ENCODE data around the gene CPNE7. TPM values are rescaled to one million over a fixed set of nuclear protein-coding genes. Genes with fewer than 3 reads are reported as not detected.

CPNE7 gene
- total and polyA plus RNA-seq, 5 donors from 2014 or later: 0.11 to 0.81 (median 0.59) TPM; not detected in 1

DNA sequence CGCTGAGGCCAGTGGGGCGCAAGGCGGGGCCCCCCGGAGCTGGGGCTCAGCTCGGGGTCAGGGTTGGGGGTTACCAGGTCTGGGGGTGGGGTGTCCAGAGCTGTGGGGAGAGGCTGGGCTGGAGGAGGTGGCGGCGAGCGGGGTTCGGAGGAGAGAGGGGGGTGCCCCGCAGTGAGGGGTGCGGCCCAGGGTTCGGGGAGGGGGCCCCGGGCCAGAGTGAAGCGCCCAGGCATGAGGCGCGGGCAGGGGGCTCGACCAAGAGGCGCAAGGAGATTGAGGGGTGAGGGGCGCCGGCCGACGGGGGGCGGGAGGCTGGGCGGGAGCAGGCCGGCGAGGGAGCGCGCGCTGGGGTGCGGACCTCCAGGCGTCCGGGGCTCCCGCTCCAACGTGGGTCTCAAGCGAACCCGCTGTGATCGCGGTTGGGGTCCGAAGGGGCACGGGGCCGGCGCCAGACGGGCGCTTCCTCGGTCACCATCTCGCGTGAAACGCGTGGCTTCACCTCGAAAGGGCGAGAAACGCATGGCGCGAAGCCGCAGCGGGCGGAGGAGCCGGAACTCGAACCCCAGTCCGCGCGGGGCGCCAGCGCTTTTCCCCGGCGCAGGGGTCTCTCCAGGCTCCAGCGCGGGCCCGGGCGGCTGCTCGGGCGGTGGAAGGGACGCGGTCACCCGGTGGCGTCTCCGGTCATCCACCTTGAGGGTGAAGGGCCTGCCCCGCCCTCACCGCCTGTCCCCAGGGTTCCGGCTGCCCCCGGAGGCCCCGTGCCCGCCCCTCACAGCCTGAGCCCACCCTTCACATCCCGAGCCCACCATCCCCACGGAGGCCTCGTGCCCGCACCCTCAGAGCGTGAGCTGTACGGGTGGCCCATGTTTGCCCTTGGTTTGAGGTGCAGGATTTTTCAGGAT, 846 bp downstream of the CPNE7 start:
- DNase-seq (no peak), ATAC-seq (ENCODE audit: low read depth in 2 of 2) (no peak)
- Mint-ChIP-seq H3K27me3 (peaks cover 20% of the 10 kb centered on the region), H3K36me3 (no peaks in the 10 kb centered on the region), H3K9me3 (no peaks in the 10 kb centered on the region), H3K27ac (no peak overlapping the region), H3K4me1 (peaks cover 0 to 9% (median 6%) of the 10 kb centered on the region in 4 donors), H3K4me3 (no peak overlapping the region)
- Histone ChIP-seq H3K27ac (ENCODE audit: insufficient read depth, low read length, poor library complexity, severe bottlenecking) (no peak overlapping the region), H3K36me3 (ENCODE audit: control insufficient read depth, insufficient read depth, low read length) (no peaks in the 10 kb centered on the region), H3K4me1 (ENCODE audit: control insufficient read depth, insufficient read depth, low read length, poor library complexity, severe bottlenecking) (peaks cover 20% of the 10 kb centered on the region), H3K9me3 (ENCODE audit: control insufficient read depth in 2 of 2, low read length in 2 of 2) (no peaks in the 10 kb centered on the region), H3K4me3 (ENCODE audit: low read depth, low read length) (no peak overlapping the region), H3K27me3 (ENCODE audit: control insufficient read depth, insufficient read depth, low read length) (peaks cover 4% of the 10 kb centered on the region)

DNA sequence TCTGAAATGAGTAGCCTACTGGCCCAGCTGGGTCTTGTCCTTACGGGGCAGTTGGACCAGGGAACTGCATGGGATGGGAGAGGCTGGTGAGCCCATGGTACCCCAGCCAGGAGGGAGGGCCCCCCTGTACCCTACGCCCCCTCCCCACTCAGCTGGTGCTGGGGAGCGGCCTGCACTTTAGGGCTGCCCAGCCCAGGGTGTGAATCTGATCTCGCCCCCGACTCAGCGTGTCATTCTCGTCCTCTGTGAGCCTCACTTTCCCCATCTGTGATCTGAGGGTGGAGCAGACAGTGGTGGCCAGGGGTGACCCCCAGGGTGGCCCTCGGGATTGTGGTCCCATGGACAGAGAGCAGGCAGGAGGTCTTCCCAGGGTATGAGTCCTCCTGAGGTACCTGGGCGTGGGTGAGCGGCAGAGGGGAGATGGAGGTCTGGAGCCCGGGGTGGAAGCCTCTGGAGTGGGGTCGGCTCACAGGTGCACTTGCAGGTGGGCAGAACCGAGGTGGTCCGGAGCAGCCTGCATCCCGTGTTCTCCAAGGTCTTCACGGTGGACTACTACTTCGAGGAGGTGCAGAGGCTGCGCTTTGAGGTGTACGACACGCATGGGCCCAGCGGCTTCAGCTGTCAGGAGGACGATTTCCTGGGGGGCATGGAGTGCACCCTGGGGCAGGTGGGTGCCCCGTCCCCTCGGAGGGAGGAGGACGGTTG, 1.6 kb downstream of the CPNE7 start:
- Mint-ChIP-seq H3K4me3 (peak overlapping the region in 1 of 4 donors; percentile 47), H3K4me1 (peaks cover 0 to 7% (median 2%) of the 10 kb centered on the region in 4 donors), H3K36me3 (no peaks in the 10 kb centered on the region), H3K27ac (no peak overlapping the region), H3K27me3 (peaks cover 20% of the 10 kb centered on the region), H3K9me3 (no peaks in the 10 kb centered on the region)
- no peak overlapping the region for H3K4me3 ChIP-seq (ENCODE audit: low read depth, low read length)
- peaks cover 4% of the 10 kb centered on the region for H3K27me3 ChIP-seq (ENCODE audit: control insufficient read depth, insufficient read depth, low read length)
- ATAC-seq (ENCODE audit: low read depth in 2 of 2) (no peak), DNase-seq (no peak)
- no peak overlapping the region for H3K27ac ChIP-seq (ENCODE audit: insufficient read depth, low read length, poor library complexity, severe bottlenecking)
- H3K4me1 ChIP-seq (ENCODE audit: control insufficient read depth, insufficient read depth, low read length, poor library complexity, severe bottlenecking): peaks cover 20% of the 10 kb centered on the region
- H3K9me3 ChIP-seq (ENCODE audit: control insufficient read depth in 2 of 2, low read length in 2 of 2): no peaks in the 10 kb centered on the region
- no peaks in the 10 kb centered on the region for H3K36me3 ChIP-seq (ENCODE audit: control insufficient read depth, insufficient read depth, low read length)

DNA sequence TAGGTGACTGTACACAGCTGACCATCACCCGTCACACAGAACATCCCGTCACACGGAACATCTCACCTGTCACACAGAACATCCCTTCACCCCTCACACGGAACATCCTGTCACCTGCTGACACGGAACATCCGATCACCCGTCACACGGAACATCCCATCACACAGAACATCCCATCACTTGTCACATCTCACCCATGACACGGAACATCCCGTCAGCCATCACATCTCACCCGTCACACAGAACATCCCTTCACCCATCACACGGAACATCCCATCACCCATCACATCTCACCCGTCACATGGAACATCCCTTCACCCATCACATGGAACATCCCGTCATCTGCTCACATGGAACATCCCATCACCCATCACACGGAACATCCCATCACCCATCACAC, 3.8 kb downstream of the CPNE7 start:
- no peak overlapping the region for H3K4me3 Mint-ChIP-seq
- no peaks in the 10 kb centered on the region for H3K9me3 Mint-ChIP-seq
- Histone ChIP-seq H3K36me3 (ENCODE audit: control insufficient read depth, insufficient read depth, low read length) (no peaks in the 10 kb centered on the region), H3K4me1 (ENCODE audit: control insufficient read depth, insufficient read depth, low read length, poor library complexity, severe bottlenecking) (peaks cover 17% of the 10 kb centered on the region), H3K27ac (ENCODE audit: insufficient read depth, low read length, poor library complexity, severe bottlenecking) (no peak overlapping the region), H3K9me3 (ENCODE audit: control insufficient read depth in 2 of 2, low read length in 2 of 2) (no peaks in the 10 kb centered on the region), H3K27me3 (ENCODE audit: control insufficient read depth, insufficient read depth, low read length) (no peaks in the 10 kb centered on the region), H3K4me3 (ENCODE audit: low read depth, low read length) (no peak overlapping the region)
- peaks cover 5% of the 10 kb centered on the region for H3K27me3 Mint-ChIP-seq
- ATAC-seq (ENCODE audit: low read depth in 2 of 2): no peak
- no peaks in the 10 kb centered on the region for H3K36me3 Mint-ChIP-seq
- no peak overlapping the region for H3K27ac Mint-ChIP-seq
- peaks cover 0 to 4% (median 0%) of the 10 kb centered on the region in 4 donors for H3K4me1 Mint-ChIP-seq
- DNase-seq: no peak

DNA sequence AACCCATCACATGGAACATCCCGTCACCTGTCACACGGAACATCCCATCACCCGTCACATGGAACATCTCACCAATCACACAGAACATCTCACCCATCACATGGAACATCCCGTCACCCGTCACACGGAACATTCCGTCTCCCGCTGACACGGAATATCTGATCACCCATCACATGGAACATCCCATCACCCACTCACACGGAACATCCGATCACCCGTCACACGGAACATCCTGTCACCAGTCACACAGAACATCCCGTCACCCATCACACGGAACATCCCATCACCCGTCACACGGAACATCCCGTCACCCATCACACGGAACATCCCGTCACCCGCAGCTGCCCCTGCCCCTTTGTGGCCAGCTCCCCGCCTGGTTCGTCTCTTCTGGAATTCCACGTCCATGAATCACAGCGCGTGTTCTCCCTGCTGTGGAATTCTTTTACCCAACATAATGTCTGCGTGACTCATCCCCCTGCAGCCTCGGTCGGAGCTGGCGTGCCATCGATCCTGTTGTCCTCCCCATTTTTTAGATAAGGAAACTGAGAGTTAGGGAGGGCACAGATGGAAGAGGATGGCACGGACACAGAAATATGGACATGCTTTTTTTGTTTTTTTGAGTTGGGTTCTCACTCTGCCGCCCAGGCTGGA, 5.6 kb downstream of the CPNE7 start:
- Histone ChIP-seq H3K27me3 (ENCODE audit: control insufficient read depth, insufficient read depth, low read length) (no peaks in the 10 kb centered on the region), H3K4me1 (ENCODE audit: control insufficient read depth, insufficient read depth, low read length, poor library complexity, severe bottlenecking) (peaks cover 1% of the 10 kb centered on the region), H3K9me3 (ENCODE audit: control insufficient read depth in 2 of 2, low read length in 2 of 2) (no peaks in the 10 kb centered on the region), H3K36me3 (ENCODE audit: control insufficient read depth, insufficient read depth, low read length) (no peaks in the 10 kb centered on the region), H3K27ac (ENCODE audit: insufficient read depth, low read length, poor library complexity, severe bottlenecking) (no peak overlapping the region), H3K4me3 (ENCODE audit: low read depth, low read length) (no peak overlapping the region)
- peaks cover 0 to 4% (median 1%) of the 10 kb centered on the region in 4 donors for H3K4me1 Mint-ChIP-seq
- H3K27ac Mint-ChIP-seq: no peak overlapping the region
- ATAC-seq (ENCODE audit: low read depth in 2 of 2) (no peak), DNase-seq (no peak)
- H3K36me3 Mint-ChIP-seq: no peaks in the 10 kb centered on the region
- H3K4me3 Mint-ChIP-seq: no peak overlapping the region
- H3K27me3 Mint-ChIP-seq: peaks cover 5% of the 10 kb centered on the region
- no peaks in the 10 kb centered on the region for H3K9me3 Mint-ChIP-seq

DNA sequence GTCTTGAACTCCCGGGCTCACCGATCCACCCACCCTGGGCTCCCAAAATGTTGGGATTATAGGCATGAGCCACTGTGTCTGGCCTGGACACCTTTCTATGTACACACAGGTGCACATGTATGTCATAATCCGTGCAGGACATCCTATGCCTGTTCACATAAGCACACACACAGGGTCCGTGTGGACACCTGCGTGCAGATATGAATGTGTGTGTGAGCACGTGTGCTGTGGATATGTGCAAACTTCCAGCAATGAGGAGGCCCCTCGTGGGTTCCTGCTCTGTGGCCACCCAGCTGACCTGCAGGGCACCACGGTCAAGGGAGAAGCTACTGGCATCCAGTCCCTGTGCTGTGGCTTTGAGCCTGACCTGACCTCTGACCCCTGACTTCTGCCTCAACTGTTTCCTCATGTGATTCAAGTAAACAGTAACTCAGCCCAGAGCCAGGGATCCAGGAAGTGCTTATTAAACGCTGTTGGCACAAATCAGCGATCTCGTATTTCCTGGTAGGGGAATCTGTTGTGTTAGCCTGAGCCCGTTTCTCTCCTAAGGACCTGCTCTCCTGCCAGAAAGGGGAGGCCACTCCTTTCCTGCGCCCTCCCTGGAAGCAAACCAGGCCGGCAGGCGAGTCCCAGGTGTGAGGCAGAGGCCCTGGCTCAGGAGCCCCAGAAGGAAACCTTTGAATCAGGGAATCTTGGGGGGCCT, 6.5 kb downstream of the CPNE7 start:
- Histone ChIP-seq H3K36me3 (ENCODE audit: control insufficient read depth, insufficient read depth, low read length) (no peaks in the 10 kb centered on the region), H3K9me3 (ENCODE audit: control insufficient read depth in 2 of 2, low read length in 2 of 2) (no peaks in the 10 kb centered on the region), H3K27ac (ENCODE audit: insufficient read depth, low read length, poor library complexity, severe bottlenecking) (no peak overlapping the region), H3K4me1 (ENCODE audit: control insufficient read depth, insufficient read depth, low read length, poor library complexity, severe bottlenecking) (no peaks in the 10 kb centered on the region), H3K27me3 (ENCODE audit: control insufficient read depth, insufficient read depth, low read length) (no peaks in the 10 kb centered on the region), H3K4me3 (ENCODE audit: low read depth, low read length) (no peak overlapping the region)
- peak overlapping the region in 1 of 4 donors; percentile 47 for H3K4me3 Mint-ChIP-seq
- no peaks in the 10 kb centered on the region for H3K9me3 Mint-ChIP-seq
- peaks cover 5% of the 10 kb centered on the region for H3K27me3 Mint-ChIP-seq
- peaks cover 0 to 4% (median 1%) of the 10 kb centered on the region in 4 donors for H3K4me1 Mint-ChIP-seq
- H3K36me3 Mint-ChIP-seq: no peaks in the 10 kb centered on the region
- no peak for ATAC-seq (ENCODE audit: low read depth in 2 of 2)
- no peak overlapping the region for H3K27ac Mint-ChIP-seq
- DNase-seq: no peak

DNA sequence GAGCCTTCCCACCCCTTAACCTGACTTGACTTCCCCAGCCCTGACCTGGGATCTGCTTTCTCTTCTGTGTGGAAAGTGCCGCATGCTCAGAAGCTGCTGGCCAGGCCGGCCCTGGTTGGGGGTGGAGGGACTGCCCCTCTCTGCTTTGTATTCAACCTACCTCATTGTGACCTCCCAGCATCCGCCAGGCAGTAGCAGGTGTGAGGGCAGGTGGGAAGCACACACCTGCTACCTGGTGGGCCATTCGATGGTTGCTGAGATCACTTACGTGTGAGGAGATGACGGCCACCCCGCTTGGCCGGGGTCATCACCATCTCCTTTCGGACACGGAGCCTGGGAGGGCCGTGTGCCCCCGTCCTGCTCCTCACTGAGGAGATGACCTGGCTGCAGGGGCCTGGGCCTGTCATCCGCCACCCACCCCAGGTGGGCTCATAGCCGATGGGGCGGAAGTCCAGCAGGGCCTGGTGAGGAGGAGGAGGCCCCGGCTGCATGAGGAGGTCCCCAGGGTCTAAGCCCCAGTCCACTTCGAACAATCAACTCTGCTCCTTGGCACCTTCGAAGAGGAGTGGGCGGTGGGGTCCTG, 7.1 kb downstream of the CPNE7 start:
- Histone ChIP-seq H3K9me3 (ENCODE audit: control insufficient read depth in 2 of 2, low read length in 2 of 2) (no peaks in the 10 kb centered on the region), H3K4me3 (ENCODE audit: low read depth, low read length) (no peak overlapping the region), H3K4me1 (ENCODE audit: control insufficient read depth, insufficient read depth, low read length, poor library complexity, severe bottlenecking) (no peaks in the 10 kb centered on the region), H3K27me3 (ENCODE audit: control insufficient read depth, insufficient read depth, low read length) (no peaks in the 10 kb centered on the region), H3K36me3 (ENCODE audit: control insufficient read depth, insufficient read depth, low read length) (no peaks in the 10 kb centered on the region), H3K27ac (ENCODE audit: insufficient read depth, low read length, poor library complexity, severe bottlenecking) (no peak overlapping the region)
- Mint-ChIP-seq H3K4me1 (peaks cover 0 to 2% (median 0%) of the 10 kb centered on the region in 4 donors), H3K27me3 (no peaks in the 10 kb centered on the region), H3K9me3 (no peaks in the 10 kb centered on the region), H3K27ac (no peak overlapping the region), H3K36me3 (no peaks in the 10 kb centered on the region), H3K4me3 (no peak overlapping the region)
- ATAC-seq (ENCODE audit: low read depth in 2 of 2): no peak
- DNase-seq: no peak

Data from CD4-positive, CD25-positive, alpha-beta regulatory T cell (primary cell).